ENCODE data around the gene ROBO1.
"Not testable (repeated sequence)": the region's sequence is repeated elsewhere in the genome, so short reads cannot be mapped to it uniquely, and the experiment has no call there.

ROBO1 gene

DNA sequence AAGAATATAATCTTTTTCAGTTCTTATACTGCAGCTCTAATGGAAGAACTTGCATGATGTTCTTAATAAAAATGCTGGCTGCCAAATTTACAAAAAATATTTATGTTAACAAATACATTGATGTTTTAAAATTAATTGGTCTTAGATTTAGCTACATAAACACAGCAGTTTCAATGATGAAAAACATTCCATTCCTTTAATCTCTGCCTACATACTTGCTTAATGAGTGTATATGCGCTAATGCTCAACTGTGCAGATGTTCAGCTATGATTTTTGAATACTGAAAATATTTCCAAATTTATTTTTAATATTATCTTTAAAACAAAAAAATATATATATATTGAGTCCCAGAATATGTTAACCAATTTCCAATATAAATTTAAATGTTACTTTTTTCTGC lies 867.4 kb downstream of the ROBO1 start:
- DNase-seq = no peak

DNA sequence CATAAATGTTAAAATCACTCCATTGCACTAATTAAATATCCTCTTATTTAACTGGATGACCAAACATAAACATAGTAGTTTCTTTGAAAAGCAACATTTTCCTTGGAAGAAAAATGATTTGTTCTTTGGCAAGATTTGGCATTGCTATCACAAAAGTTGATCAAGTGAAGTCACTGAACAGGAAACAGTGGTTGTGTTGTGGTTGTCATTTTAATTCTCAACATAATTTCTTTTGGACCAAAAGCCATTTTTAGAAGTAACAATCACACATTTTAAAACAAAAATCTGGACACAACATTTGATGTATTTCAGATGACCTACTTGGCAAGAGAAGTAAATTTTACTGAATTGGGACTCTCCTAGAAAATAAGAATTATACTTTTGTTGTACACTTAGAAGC lies 872.3 kb downstream of the ROBO1 start:
- DNase-seq = no peak

DNA sequence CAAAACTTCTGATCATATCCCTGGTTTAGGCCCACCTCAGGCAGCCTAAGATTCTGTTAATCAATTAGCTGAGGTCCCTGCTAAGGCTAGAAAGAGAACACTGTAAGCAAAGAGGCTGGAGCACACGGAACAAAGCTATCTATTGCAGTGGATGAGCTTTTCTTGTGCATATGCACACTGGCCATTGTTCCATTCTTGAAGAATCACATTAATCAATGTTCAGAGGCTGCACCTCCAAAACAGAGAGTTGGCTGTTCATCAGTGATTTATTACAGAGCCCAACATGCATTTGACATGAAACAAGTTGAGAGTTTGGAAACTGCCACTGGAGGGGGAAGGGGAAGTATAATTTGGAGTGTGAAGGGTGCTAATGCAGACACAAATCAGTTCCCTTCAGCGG lies 873.0 kb downstream of the ROBO1 start:
- no peak for DNase-seq

DNA sequence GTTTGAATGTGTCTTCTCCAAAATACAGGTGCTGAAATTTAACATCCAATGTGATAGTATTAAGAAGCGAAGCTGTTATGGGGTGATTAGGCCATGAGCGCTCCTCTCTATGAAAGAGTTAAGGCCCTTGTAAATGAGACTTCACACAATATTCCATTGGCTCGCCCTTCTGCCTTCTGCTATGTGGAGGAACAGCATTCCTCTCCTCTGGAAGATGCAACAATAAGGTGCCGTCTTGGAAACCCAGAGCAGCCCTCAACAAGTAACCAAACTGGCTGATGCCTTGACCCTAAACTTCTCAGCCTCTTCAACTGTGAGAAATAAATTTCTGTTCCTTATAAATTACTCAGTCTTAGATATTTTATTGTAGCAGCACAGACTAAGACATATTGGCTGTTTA lies 874.6 kb downstream of the ROBO1 start:
- no peak for DNase-seq

DNA sequence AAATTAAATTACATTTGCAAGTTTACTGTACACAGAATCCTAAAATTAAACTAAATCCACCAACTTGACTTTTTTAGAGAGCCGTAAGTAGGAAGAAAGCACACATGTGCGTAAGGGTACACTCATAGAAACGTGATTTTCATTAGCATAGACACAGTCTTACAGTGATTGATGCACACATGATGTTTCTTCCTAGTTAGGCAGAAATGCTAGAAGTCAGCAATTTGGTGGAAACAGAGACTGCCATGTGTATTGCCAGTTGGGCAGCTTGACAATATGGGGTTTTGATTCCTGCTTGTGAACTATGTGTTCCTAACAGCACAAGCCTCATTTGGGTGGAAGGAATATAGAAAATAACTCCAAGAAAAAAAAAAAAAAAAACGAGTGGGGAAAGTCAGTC lies 878.5 kb downstream of the ROBO1 start:
- DNase-seq = no peak

DNA sequence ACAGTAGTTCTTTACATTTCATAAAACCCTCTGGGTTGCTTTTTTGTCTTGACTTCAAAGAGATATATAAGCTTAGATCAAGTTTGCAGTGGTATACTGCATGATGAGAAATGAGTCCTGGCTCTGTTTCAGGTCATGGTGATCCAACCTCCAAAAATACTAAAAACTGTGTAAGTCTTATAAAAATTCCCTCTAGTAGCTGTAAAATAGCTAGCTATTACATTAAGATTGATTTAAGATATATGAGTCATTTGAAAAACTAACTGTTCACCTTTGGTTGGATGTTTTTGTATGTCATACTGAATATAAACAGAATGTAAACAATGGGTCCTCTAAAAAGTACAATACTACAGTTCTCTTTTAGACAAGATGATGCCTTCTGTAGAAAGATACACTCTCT lies 879.2 kb downstream of the ROBO1 start:
- DNase-seq = no peak

DNA sequence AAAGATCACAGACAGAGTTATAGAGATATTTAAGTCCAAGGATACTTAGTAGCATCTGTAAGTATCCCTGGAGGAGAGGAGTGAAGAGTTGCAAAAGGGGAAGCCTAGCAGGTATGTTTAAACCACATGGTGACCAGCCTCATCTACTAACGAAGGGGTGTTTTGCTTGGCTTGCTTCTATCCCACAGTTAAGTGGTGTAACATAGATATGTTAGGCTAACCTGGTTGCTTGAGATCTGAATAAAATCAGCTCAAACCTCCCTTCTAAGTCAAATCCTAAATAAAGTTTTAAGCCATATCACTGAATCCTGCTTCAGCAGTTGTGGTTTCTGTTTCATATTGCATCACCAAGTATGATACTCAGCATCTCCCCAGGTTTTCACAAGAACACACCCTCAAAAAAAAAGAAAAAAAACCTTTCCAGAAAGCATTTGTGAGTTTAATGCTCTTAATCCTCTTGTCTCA lies 880.2 kb downstream of the ROBO1 start:
- DNase-seq = no peak

DNA sequence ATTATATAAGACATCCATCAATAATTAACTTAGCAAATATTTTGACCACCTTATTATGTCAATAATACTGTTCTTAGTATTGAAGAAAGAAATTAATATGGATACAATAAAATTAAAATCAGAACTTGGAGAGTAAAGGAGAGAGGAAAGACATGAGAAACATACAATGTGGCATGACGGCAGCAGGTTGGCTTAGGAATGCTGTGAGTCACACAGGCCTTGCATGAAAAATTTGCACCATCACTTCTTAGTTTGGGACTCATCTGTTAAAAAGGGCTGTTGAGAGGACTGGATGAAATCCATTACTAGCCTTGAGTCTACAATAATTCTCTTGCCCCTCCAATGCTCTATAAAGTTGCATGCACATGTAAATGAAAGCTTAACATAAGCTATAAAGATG lies 880.8 kb downstream of the ROBO1 start:
- DNase-seq = no peak

DNA sequence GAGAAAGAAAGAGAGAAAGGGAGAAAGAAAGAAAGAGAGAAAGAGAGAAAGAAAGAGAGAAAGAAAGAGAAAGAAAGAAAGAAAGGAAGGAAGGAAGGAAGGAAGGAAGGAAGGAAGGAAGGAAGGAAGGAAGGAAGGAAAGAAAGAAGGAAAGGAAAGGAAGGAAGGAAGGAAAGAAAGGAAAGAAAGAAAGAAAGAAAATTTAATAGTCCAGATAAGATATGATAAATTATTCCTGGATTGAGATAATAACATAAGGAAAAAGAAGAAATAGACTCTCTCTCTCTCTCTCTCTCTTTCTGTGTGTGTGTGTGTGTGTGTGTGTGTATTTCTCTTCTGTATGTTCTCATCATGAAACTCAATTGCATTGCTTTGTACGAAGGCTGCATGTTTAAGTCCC lies 883.2 kb downstream of the ROBO1 start:
- DNase-seq = not testable (repeated sequence)

DNA sequence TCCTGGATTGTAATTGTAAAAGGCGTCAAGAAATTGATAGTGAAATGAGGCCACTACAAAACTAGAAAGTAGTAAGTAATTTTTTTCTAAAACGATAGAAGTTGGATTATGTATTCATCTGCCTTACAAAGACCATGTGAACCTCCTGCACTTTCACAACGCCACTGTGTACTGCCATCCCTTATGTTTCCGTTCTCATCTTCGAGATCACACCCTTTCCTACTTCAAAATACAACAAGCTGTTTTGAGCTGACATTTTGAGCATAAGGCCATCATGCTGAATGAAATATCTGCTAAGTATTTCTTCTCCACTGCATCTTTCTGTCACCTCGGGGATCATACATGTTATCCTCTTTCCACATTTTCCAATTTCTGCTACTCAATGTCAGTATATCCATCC lies 885.5 kb downstream of the ROBO1 start:
- no peak for DNase-seq

DNA sequence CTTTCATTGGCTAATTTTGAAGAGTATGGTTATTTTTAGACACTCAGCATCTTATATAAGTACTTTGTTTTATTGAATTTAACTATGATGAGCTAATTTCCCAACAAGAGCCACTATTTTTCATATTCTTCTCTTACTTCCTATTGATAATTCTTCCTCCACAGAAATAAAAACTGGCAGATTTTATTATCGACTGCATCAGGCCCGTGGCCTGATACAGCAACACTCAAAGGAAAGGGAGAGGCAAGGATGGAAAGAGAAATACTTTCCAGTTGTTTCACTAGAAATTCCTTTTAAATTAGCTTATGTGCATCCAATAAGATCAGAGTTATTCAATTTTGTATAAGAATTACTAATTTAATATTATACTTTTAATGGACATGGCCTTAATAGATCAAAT lies 886.3 kb downstream of the ROBO1 start:
- DNase-seq = no peak

DNA sequence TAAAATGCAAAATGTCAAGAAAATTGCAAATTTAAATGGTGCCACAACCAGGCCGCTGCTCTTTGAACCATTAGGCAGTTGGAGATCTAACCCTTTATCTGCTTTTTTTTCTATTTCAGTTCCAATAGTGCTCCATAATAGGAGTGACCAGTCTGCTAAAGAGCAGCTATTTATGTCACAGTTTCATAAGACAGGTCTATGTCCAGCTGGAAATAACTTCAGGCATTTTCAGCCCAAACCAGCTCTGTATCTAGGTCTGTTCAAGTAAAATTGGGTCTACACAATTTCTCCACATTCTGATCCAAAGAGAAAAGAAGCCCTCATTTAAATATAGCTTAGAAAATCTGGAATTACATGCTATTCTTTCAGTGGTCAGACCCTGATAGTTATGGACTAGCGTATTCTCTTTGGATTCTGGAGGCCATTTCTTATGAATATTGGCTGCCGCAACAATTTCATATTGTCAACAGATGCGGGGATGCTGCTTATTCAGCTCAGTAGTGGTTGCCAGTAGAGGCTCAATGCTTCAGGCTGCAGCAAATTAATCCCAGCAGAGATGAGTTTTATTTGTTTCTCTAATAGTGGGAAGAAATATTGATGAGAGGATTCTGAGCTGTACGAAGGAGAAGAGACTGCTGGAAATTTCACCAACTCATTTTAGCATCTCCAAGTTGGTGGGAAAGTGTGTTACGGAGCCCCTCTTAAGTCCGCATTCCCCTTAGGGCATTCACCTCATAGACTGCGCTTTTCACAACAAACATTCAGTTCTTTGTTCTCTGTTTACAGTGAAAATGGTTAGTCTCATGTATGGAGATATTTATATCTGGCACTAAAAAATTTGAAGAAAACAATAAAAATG lies 887.0 kb downstream of the ROBO1 start:
- DNase-seq = no peak

DNA sequence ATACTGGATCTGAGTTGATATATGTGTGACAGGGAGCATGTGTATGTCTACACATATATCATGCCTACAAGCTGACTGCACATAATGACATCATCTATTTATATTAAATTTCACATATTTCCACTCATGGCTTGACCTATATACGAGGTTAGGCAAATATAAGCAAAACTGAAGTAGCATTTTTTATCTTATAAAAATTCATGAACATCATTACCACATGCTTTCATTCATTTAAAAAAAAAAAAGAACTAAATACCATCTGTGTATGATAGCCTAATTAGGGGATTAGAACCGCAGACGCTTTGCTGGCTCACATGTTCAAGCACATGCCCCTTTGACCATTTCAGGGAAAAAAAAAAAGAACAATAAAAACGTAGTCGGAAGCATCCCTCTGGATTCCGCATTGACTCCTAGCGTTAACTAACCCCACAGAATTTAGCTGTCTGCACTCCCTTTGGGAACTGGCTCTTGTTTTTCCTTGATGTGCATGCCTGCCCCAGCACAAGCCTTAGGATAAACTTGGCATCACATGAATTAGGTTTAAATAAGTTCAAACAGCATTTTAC lies 888.4 kb downstream of the ROBO1 start:
- no peak for DNase-seq

DNA sequence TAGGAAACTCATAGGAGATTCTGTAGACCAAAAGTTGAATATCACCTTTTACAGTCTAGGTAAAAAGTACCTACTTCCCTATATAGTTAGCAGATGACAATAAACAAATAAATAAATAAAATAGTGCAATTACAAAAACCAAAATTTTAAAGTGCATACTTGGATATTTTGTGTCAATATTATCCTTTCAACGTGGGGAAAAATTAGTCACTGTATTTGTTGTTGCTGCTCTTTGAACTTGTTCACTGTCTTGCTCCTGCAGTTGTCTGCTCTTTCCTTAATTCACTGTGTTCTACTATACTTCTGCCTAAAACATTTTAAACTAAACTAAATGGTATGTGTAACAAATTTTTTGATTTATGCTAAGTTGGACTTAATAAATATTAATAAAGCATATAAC lies 889.0 kb downstream of the ROBO1 start:
- no peak for DNase-seq

DNA sequence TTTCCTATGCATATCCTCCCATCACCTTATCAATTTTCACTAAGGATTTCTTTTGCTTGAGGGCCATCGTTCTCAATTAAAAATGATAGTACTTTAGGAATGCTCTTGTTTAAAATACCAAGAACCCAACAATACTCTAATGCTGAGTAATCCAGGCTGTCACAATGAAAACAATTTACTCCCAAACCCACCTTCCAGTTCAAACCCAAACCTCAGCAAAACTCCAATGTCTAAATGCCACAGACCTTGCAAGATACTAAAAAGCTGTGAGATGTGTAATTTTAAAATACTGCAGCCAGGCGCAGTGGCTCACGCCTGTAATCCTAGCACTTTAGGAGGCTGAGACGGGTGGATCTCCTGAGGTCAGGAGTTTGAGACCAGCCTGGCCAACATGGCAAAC lies 889.8 kb downstream of the ROBO1 start:
- no peak for DNase-seq

DNA sequence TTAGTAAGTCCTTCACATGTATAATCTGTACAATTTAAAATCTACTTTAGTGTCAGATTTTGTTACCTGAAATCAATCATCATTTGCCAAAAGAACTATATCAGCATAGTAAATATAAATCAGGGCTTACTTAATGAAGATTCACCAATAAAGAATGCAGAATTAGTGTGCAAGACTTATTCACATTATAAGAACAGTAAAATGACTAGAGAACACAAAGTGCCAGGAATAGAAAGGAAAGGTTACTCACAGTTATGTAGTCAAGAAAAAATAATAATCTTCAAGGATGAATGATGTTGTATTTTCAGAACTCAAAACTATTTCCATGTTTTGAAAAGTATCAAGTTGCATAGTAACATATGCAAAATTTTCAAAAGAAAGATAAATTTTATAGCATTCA lies 891.9 kb downstream of the ROBO1 start:
- DNase-seq = no peak

DNA sequence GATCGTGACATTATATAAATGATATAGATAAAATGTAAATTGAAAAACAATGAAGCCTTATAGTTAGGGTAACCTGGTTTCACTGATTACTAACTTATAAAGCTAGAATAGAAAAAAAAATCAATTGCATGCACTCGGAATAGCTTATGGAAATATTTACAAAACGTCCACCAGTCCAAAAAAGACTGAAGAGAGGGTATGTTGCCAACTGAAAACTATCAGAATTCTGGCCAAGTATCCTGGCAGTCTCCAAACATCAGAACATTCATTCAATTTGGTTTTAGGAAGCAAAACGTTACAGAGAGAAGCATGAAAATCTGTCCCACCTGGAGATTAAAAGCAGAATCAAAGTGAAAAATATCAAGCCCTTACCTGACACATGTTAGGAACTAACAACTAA lies 892.4 kb downstream of the ROBO1 start:
- no peak for DNase-seq

DNA sequence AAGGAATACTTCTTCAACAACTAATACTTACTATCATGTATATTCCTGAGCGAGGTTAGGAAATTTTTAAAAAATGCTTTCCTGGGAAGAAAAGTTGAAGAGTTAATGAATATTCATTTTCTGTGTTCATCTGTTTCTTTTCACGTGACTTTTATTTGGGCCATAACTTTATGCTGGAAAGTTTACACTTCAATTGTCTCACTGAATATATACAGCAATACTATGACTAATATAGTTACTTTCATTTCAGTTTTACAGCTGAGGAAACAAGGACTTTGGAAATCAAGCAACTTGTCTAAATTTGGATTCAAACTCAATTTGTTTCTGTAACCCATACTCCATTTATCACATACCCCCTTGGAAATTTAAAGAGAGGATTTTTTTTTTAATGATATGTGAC lies 894.2 kb downstream of the ROBO1 start:
- no peak for DNase-seq

DNA sequence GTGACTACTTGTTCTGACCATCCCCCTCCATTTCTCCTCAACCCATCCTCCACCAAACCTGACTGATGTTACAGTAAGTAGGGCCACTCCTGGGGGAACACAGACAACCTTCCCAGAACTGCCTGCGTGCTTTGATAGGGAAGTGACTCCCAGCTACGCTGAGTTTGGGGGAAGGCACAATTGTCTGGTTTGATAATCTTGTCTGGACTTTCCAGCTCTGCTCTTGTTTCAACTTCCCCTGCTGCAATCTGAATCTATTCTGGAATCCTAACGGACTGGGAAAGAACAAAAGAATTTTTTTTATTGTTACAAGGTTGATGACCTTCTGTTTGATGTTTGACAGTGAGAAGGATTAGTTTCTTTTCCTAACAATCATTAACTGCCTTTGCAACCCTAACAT lies 895.6 kb downstream of the ROBO1 start:
- no peak for DNase-seq

DNA sequence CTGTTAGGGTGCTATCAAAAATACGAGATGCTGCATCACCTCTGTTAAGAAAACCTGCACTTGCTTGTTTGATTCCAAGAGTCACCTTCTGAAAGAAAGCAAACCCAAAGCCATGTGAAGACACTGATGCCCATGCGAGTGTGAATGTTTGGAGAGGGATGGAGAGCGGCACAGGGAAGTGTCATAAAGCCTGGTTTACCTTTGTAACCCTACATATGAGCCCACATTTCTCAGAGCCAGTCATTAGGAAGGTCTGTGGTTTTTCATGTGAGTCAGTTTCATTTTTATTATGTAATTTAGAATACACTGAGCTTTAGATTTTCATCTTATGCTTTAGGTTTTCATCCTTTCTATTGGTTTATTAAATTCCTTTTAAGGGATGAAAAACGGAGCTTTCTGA lies 896.8 kb downstream of the ROBO1 start:
- DNase-seq = no peak

DNA sequence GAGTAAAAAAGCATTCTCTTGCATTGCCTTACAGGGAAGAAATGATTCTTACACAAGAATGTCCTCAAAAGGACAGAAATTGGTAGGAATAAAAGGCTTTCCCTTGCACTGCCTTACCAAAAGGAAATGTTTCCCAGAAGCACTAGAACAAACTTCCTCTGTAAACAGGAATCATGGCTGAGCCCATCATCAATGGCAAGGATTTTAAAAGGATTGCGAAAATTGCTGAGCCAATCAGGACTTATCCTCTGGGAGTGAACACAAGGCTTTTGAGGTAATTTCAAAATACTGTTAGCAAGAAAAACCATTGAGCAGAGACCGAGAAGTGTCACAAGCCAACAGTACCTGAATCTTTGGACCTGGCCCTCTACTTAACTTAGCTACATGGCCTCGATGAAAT lies 897.3 kb downstream of the ROBO1 start:
- no peak for DNase-seq

DNA sequence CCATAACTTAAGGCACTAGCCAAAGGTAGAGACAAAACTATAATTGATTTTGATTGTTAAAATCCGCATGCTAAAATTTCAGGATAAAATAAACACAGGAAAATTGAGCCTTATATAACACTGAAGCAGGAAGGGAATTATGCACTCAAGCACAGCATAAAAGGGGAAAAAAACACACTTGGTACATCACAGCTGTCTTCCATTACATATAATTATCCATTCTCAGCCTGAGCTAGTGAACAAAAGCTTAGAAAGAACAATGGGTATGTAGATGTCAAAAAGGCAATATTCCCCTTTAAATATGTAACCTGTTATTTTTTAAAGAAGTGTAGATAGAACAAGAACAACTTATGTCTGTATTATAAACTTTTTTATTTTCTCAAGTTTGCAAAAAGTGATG lies 899.2 kb downstream of the ROBO1 start:
- no peak for DNase-seq

DNA sequence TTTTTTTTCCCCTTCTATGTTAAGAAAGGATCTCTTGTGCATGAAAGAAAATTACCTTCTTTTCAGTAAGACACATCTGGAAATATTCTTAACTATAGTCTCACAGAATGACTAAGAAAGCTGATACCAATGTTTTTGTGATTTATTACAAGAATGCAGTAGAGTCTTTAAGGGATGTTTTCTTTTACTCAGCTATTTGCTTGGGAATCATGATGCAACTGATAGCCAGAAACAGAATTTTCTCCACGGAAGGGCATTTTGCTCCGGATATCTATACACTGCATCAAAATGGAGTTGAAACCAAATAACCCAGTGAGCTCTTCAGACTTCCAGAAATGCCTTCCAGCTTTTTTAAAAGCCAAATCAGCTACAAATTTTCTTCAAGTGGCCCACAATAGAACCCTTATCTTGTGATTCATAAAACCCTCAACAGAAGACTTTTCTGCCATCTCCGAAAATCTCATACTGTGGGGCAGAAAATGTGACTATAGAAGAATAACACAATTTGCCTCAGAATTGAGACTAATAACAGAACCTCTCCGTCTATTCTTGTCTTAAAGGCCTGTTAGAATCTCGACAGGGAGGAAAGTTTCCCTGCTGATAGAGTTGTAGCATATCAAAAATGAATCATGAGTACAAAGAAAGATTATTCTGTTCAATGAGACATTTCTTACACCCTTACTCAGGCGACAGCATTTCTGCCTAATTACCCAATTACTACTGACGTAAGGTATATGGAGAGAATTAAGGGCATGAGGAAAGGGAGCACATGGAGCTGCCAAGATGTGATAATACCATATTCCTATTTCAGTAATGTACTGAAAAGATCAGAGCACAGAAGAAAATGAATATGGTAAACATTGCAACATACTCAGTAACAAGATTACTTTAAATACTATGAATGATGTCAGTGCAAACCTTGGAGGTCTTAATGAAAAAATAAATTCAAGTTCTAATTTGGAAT lies 900.1 kb downstream of the ROBO1 start:
- DNase-seq = no peak

All from activated T-cell treated with anti-CD3 and anti-CD28 coated beads for 4 hours (primary cell).